ENCODE measurements around the gene PAPPA2.

- TF ChIP-seq EP300 (IDR thresholded peaks at IDR 0.05; ENCODE audit: low read length) (no peak), ZNF639 (CRISPR knock-in tag; conservative IDR thresholded peaks at IDR 0.05 in 1 of 2, IDR thresholded peaks at IDR 0.05 in 1 of 2) (no peak)
Measured at GRCh38 chr1:176826265-176826664, 363.3 kb downstream of the PAPPA2 start.
